Stimulated activated CD4-positive, alpha-beta T cell treated with anti-CD3 and anti-CD28 coated beads, Interleukin-15, amount 100 ng/mL, for 1 hour (primary cell): Measurements from ENCODE around the gene F2RL2.
"Not testable (repeated sequence)": the region's sequence is repeated elsewhere in the genome, so short reads cannot be mapped to it uniquely, and the experiment has no call there.

Experiments
- DNase-seq, 2 donors: peaks; one replicate each; pipeline ENCODE4 v3.0.0-alpha.2; 2020; ENCODE audit warnings: low read depth in 1 of 2, low spot score in 1 of 2

F2RL2 gene

DNA sequence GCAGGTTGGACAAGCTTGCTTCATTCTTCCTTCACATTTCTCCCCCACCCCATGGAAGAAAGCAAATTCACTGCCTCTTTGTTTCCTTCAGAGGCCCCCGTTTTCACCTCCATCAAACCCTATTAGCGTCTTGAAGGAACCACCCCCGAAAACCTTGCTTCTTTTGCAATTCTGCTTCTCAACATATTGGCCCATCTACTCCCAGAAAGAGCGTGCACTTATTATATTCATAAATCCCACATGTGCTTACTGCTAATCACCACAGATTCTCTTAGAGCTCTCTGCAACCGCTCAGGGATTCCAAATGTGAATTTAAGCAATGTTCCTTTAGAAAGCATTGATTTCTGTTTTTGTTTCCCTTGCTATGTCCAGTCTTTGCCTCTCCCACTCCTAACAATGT is 1.1 kb downstream of the F2RL2 start:
- DNase-seq, result no peak

DNA sequence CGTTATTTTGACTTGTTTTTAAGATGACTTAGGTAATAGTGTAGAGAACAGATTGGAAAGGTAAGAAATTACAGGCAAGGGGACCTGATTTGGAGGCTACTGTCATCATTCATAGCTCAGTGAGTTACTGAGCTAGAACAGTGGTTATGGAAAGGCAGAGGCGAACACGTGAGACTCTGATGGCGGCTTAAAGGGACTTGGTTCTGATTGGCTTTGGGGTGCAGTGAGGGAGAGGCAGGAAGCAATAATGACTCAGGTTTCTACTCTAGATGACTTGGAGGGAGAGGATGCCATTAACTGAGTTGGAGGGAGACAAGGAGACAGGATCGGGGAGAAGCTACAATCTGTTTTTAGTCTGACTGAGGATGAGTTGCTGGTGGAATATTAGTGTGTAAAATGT is 3.0 kb downstream of the F2RL2 start:
- DNase-seq, result no peak

DNA sequence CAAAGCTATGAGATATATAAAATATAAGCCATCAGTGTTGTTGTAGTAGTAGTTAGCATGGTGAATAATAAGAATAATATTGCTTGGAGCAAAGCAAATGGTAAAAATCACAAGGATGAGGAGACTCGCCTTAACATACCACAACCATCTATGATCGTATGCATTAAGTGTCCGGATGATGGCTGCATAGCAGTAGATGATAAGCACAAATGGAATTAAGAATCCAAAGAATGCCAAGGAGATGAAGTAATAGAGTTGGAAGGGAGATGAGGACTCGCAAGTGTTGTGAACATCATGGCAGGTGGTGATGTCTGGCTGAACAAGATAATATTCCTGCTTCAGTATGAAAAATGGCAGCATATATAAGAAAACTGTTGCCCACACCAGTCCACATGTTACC is 5.5 kb downstream of the F2RL2 start:
- DNase-seq, result no peak

DNA sequence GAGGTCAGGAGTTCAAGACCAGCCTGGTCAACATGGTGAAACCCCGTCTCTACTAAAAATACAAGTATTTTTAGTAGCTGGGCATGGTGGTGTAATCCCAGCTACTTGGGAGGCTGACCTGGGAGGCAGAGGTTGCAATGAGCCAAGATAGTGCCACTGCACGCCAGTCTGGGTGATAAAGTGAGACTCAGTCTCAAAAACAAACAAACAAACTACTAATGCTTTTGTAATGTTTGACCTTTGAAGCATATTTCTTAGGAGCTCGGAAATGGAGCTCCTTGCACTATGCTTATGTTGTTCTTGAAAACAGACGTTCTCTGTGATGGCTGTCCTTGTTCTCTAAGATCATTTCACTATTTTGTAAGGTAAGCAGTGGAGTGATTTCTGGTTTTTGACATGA is 6.0 kb downstream of the F2RL2 start:
- DNase-seq, result no peak

DNA sequence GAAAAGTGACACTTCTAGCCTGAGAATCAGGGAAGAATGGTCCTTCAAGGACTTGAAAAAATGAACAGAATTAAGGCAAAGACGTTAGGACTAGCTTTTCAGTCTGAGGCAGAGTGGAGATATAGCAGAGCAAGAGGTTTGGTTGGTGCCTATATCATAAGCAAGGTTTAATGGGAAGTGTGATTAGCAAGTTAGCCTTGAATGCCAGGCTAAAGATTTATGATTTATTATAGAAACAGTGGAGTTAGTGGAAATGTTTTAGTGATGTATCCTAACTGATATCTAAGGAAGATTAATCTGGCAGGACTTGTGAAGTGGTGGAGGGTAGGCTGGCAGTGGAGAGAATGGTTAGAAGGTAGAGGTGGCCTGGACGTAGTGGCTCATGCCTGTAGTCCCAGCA is 7.0 kb downstream of the F2RL2 start:
- no peak for DNase-seq

DNA sequence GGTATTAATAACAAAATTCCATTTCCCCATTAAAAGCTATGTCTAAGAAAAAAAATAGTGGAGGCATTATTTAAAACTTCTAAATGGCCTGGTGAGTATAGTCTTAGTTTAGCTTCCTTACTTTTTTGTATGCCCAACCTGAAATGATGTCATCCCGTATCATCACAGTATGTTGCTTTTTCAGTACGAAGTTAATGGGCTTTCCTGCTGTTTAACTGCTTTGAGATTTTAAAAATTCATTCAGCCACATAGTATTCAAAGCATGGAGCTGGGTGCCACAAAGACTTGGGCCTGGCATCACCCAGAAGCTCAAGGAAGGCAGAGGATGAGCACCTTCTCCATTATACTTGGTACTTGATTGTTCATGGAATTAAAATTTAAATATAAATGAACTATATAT is 7.4 kb downstream of the F2RL2 start:
- DNase-seq, result no peak

DNA sequence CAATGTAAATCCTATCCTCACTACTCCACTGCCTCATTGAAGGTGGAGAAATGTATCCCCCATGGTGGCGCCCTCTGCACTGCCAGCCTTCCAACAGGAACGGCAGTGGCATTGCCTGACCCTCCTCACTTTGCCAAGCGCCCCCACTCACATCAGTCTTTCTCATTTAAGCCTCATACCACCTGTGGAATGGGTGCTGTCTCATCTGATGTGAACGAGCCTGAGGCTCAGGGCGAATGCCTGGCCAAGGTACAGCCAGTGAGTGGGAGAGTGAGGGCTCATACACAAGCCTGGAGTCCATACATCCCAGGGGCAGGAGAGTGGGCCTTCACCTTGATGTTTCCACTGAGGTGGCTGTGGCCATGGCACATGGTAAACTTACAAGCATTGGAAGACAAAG is 10.3 kb downstream of the F2RL2 start:
- DNase-seq, result no peak

DNA sequence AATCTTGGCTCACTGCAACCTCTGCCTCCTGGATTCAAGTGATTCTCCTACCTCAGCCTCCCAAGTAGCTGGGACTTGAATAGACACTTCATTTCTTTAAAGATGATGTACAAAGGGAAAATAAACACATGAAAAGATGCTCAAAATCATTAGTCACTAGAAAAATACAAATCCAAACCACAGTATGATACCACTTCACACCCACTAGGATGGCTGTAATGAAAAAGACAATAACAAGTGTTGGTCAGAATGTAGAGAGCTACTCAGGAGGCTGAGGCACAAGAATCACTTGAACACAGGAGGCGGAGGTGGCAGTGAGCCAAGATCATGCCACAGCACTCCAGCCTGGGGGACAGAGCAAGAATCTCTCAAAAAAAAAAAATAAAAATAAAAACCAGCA is 13.0 kb downstream of the F2RL2 start:
- DNase-seq, result no peak

DNA sequence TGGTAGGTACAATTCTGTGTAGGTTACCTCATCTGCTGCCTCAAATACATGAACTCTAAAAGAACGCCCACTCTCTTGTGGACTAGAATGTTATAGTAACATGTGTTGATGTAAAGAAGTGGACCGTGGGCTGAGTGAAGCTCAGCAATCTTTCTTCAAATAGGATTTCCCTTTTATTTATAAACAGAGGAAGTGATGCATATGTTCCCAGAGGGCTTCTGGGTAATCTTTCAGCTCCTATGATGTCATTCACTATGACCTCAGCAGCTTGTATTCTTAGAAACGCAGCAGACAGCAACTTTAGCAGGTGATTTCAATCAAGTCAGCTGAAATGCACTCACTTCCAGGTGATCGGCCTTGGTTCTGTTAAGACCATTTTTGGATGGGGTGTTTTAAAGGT is 14.4 kb downstream of the F2RL2 start:
- DNase-seq, result no peak

DNA sequence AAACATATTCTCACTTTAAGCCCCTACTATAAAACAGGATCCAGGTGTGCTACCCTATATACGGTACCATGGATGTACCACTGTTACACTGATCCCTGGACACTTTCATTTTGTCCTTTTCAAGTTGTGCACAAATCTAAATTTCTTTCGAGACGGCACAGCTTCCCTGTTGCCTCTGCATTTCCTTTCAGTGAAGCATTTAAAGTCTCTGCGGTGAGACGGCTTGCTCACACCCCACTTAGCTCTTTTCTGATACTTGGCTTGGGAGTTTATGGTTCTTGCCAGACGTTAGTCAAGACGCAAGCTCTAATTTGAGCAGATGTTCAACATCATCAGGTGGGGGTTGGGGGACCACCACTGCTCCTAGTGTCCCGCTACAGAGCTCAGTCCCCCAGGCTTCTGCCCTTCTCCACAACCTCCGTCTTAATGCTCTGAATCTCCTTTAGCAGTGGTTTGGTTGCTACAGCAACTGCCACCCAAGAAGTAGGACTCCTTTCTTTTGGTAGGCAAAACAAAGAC is 15.8 kb downstream of the F2RL2 start:
- no peak for DNase-seq

DNA sequence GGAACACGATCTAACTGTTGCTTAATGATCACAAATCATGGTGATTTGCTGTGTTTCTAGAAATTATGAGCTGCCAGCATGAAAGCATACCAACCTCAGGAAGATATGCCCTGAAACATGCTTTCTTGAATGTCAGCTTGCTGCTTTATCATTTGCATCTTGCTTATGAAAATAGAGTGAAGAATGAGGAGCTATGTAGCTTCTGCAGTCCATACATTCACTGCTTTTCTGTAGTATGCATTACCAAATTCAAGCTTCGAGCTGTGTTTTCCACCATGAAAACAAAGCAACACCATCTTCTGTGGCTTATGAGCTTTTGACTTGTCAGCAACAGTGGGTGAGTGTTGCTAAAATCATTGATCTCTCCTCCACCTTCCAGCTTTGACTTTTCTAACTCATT is 16.5 kb downstream of the F2RL2 start:
- no peak for DNase-seq

DNA sequence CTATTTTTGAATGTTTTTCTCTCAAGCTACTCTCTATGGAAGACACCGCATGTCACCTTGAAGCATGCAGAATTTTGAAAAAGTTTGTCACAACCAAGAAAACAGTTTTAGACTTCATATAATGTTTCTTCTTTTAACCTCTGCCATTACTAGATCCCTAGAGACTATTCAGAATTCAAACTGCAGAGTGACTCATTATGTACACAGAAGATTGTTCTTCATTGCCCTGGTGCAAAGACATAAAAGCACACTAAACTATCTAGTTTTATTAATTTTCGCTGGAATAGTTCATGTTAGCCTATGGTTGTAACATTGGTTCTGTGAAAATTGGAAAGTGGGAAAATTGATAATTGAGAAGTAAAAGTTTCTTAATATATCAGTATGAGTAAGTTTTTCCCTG is 18.4 kb downstream of the F2RL2 start:
- DNase-seq, result no peak

DNA sequence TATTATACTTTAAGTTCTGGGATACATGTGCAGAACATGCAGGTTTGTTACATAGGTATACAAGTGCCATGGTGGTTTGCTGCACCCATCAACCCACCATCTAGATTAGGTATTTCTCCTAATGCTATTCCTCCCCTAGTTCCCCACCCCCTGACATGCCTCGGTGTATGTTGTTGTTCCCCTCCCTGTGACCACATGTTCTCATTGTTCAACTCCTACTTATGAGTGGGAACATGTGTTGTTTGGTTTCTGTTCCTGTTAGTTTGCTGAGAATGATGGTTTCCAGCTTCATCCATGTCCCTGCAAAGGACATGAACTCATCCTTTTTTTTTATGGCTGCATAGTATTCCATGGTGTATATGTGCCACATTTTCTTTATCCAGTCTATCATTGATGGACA is 19.2 kb downstream of the F2RL2 start:
- not testable (repeated sequence) for DNase-seq

DNA sequence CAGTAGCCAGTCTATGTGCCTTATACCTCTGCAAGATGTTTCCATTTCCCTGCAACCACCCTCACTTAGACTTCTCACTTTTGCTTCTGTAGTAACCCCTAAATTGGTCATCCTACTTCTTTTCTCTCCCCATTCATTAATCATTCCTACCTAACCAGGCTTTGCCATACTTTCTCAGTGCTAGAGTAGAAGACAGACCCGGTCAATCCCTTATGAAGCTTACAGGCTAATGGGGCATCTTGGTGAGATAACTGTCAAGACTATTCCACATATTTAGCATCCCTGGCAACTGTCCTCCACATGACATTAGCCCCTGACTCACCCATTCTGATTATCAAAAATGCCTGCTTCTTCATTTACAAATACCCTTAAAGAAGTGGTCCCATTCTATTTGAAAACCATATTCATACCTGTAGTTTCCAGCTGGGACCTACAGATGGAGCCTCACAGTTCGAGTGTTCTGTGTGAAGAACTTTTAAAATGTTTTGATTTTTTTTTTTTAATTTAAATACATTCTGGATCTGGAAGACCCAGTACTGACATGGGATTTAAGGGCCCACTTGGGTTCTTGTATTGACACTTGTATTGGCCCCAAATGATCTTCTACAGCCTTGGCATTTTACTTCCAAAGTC is 21.0 kb downstream of the F2RL2 start:
- DNase-seq, result no peak

DNA sequence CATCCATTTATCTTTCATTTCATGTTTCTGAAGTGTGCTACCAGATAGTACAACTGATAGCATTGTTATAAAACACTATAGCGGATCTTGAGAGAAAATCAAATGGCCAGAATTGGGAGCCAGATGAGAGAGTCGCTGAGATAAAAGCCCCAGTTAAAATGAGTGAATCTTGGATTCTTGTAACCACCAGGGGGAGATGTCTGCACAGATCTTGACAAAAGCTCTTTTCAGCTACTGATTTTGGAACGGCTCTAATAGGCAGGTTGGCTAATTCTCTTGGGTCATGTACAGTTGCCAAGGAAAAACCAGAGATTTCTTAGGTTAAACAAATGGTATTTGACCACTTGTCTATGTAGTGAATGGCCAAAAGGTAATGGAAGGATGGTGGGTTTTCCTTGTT is 21.7 kb downstream of the F2RL2 start:
- no peak for DNase-seq

DNA sequence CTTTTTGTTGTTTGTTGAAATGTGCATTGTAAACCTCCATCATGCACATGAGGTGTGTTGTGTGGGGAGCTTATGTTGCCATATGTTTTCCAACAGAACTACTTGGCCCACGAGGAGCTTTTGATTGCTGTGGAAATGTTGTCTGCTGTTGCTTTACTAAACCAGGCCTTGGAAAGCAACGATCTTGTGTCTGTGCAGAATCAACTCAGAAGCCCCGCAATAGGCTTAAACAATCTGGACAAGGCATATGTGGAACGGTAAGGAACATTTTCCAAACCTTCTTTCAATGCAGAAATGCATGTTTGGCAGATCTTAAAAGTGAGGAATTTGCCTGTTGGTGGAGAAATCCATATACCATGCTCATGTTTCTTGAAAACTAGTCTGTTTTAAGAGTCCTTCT is 22.5 kb downstream of the F2RL2 start:
- no peak for DNase-seq

DNA sequence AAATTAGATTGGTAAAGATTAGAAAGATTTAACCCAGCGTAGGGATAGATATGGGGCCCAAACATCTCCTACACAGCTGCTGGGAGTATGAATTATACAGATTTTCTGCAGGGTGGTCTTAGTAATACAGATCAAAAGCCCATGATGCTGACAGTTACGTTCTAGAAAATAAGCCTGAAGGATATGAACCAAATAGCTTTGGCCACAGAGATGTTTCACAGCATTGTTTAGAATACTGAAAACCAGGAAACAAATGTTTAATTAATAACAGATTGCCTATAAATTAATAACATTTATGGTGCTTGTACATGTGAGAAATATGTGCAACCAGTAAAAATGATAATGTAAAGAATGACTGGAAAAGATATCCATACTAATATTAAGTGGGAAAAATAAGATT is 24.7 kb downstream of the F2RL2 start:
- DNase-seq, result no peak

DNA sequence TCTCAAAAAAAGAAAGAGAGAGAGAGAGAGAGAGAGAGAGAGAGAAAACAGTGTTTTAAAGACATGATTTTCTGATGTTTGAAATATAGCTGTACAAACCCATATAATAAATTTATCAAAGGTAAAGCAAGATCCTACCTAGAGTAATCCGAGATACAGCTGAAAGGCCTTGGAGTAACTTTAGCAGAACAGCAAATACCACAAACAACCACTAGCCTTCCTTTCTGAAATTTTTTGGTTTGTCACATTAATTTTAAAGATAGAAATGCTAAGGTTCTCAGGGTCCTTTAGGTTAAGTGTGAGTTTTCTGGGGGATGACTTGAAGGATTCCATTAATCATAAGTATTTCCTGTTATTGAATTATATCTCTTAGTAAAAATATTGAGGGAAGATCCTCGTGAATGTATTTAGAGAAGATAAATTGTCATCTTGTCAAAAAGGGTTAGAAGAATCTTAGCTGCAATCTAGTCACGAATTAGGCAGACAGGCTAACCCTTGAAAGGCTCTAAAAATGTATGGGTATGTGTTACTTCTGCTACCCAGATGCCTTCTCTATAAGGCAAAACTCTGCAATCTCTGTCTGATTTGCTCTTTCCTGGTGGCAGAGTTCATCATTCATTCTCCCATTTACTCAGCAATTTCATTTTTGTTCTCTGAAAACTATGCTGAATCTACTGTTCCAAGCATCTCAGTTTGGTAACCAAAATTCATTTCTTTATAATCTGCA is 27.3 kb downstream of the F2RL2 start:
- no peak for DNase-seq

DNA sequence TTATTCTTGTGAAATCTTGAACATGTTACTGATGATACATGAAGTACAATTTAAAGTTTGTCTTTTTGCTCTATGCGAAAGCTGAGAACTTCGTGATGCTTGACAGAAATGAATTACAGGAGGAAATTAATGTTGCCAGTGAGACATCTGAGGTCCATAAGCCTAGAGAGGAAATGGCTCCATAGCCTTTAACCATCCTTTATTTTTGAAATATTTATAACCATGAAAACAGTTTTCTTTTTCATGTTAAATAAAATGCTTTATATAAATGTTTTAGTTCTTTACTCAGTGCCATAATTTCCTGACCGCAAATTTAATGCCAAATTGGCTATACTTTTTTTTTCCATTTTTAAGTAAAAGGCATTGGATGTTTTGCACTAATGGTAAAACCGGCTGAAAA is 29.1 kb downstream of the F2RL2 start:
- no peak for DNase-seq

DNA sequence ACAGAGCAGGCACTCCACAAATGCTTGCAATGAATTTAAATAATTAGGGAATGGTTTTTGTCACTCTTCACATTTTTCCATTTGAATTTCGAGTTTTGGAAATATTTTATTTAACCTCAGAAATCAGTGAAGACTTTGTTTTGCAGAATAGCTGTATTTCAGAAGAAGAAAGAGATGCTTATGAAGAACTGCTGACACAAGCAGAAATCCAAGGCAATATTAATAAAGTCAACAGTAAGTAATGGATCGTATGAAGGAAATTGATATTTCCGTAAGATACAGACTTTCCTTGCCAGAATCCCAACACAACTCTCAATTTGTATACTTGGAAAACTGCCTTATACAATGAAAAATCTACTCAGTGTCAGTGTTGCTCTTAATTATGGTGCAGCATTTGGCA is 30.5 kb downstream of the F2RL2 start:
- DNase-seq, result no peak

DNA sequence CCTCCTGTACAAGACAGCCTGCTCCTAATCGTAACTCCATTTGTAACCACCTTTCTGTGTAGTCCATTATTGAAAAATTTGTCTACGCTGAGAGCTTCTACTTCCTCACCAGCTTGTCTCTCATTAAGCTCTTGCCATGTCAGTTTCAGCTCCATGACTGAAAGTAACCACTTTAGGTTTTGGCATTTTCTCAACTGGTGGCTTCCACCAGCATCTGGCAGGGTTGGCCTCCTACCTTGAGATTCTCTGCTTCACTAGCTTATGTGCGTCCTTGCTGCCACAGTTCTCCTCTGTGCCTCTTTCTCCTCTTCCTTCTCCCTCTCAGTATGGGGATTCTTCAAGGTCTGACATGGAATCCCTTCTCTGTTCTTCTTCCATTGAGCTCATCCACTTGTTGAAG is 31.8 kb downstream of the F2RL2 start:
- DNase-seq, result no peak

DNA sequence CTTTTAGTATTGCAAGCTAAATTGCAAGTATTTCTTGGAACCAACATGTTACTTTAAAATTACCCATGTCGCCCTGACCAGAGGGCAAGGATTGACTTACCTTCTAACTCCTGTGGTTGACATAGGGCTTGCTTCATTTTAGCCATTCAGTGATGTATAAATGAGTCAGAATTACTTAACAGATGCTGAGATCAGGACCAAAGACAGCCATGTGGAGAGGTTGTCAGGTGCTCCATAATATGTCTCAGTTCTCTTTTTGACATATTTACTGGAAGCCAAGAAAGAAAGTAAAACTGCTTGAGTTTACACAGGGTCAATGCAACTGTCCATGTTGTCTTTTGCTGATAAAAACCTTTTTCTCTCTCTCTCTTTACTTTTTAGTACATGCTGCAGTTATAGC is 33.2 kb downstream of the F2RL2 start:
- DNase-seq, result no peak

DNA sequence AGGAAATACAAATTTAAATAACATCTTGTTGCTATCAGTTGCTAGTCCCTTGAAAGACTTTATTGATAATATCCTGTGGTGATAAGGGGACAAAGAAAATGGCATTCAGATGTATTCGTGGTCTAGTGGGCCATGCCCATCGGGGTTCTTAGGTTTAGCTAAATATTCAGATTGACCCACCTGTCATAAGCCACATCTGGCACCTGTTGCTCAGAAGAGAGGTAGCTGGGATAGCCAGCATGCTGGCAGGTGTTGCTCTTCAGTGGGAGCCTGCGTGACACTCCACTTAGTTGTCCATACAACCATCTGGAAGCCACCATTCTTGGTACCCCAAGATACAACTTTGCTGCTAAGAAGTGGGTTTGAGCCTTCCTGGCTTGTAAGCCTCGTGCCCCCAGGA is 36.7 kb downstream of the F2RL2 start:
- DNase-seq, result no peak
